ENCODE data around the gene PRKAR1B.

PRKAR1B gene

GRCh38 chr7:746155-747061, 19.3 kb upstream of the PRKAR1B start:
- H2BK120ac ChIP-seq (ENCODE audit: low read depth, low read length): peak overlapping the region; percentile 94
- peaks cover 0 to 1% of the 10 kb centered on the region in 2 donors for H3K4me1 ChIP-seq (ENCODE audit: control insufficient read depth in 2 of 2, insufficient read depth in 1 of 2, low read depth in 1 of 2, low read length in 2 of 2)
- H3K14ac ChIP-seq (ENCODE audit: low read length): peak overlapping the region; percentile 47
- H2BK15ac ChIP-seq (ENCODE audit: low read length): no peak overlapping the region
- peak overlapping the region; percentile 3 for H3K18ac ChIP-seq (ENCODE audit: low read length)
- no peak overlapping the region for H2AFZ ChIP-seq (ENCODE audit: low read length)
- H3K36me3 ChIP-seq (replicated peaks in 1 of 2; ENCODE audit: control insufficient read depth in 2 of 2, insufficient read depth in 2 of 2, low read length in 2 of 2): peaks cover 30 to 68% of the 10 kb centered on the region in 2 donors
- H3K9ac ChIP-seq (ENCODE audit: low read depth, low read length, poor library complexity): peak overlapping the region; percentile 70
- no peak overlapping the region for H3K4me2 ChIP-seq (ENCODE audit: insufficient read depth, low read length, poor library complexity, severe bottlenecking)
- DNase-seq (ENCODE audit: low spot score): no peak
- peak overlapping the region; percentile 65 for H4K8ac ChIP-seq (ENCODE audit: low read depth, low read length)
- H2BK5ac ChIP-seq (ENCODE audit: low read length): no peak overlapping the region
- H4K91ac ChIP-seq (ENCODE audit: low read depth, low read length, poor library complexity): no peak overlapping the region
- no CpG with 5 or more reads among the region's 40 CpGs for WGBS, 2 donors (ENCODE audit: extremely low coverage in 2 of 2, insufficient read length in 2 of 2, insufficient replicate concordance in 1 of 2)
- no peak overlapping the region for H2BK12ac ChIP-seq (ENCODE audit: low read length)
- peak overlapping the region; percentile 56 for H2AK5ac ChIP-seq (ENCODE audit: low read depth, low read length)
- no peak overlapping the region for H3K4me3 ChIP-seq (ENCODE audit: low read length in 2 of 2)
- H3K23ac ChIP-seq (ENCODE audit: low read depth, low read length, poor library complexity): no peak overlapping the region
- peak overlapping the region; percentile 53 for H3K4ac ChIP-seq (ENCODE audit: low read length)
- peaks cover 0 to 2% (median 0%) of the 10 kb centered on the region in 3 experiments for H3K27me3 ChIP-seq (ENCODE audit: control insufficient read depth in 3 of 3, insufficient read depth in 3 of 3, low read depth in 1 of 3, low read length in 3 of 3)
- peaks cover 23% of the 10 kb centered on the region for H3K79me1 ChIP-seq (ENCODE audit: low read depth, low read length)
- H3K9me3 ChIP-seq (replicated peaks in 1 of 2; ENCODE audit: control insufficient read depth in 2 of 2, insufficient read depth in 1 of 2, low read depth in 1 of 2, low read length in 2 of 2): peaks cover 0 to 9% of the 10 kb centered on the region in 2 donors
- no peak overlapping the region for H3K27ac ChIP-seq (replicated peaks; ENCODE audit: low read length)

- Histone ChIP-seq H2BK5ac (ENCODE audit: low read length) (no peak overlapping the region), H2AFZ (ENCODE audit: low read length) (no peak overlapping the region)
Observed at GRCh38 chr7:745431-746154, 18.5 kb upstream of the PRKAR1B start.

DNA sequence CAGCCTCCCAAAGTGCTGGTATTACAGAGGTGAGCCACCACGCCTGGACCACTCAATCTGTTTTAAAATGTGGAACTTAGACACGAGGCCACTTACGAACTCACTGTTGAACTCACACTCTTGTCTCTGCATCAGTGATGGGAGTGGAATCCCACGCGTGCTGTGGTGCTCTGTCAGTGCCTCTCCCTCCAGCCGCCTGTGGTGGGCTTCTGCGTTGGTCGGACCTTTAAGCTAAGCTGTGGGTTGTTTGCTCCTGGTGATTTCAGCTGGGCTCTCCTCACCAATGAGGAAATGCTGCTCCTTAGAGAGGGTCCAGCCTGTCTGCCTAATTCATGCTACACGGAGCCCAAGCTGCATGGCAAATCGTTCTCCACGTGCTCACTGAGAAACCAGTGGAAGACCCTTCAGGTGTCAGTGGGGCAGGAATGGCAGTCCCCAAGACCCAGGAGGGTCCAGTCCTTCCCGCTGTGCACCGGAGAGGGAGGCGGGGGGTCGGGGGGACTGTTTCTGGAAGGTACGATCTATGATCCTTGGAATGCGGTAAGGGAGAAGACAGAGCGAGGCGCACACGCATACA, 17.9 kb upstream of the PRKAR1B start:
- Histone ChIP-seq H2BK5ac (ENCODE audit: low read length) (no peak overlapping the region), H3K4me1 (ENCODE audit: control insufficient read depth in 2 of 2, insufficient read depth in 1 of 2, low read depth in 1 of 2, low read length in 2 of 2) (peaks cover 0 to 1% of the 10 kb centered on the region in 2 donors), H3K79me1 (ENCODE audit: low read depth, low read length) (peaks cover 25% of the 10 kb centered on the region), H2BK120ac (ENCODE audit: low read depth, low read length) (no peak overlapping the region), H3K23ac (ENCODE audit: low read depth, low read length, poor library complexity) (no peak overlapping the region), H3K27ac (replicated peaks; ENCODE audit: low read length) (no peak overlapping the region), H3K14ac (ENCODE audit: low read length) (no peak overlapping the region), H3K9ac (ENCODE audit: low read depth, low read length, poor library complexity) (peak overlapping the region; percentile 5), H3K4ac (ENCODE audit: low read length) (no peak overlapping the region), H2BK12ac (ENCODE audit: low read length) (no peak overlapping the region), H3K18ac (ENCODE audit: low read length) (no peak overlapping the region), H3K36me3 (replicated peaks in 1 of 2; ENCODE audit: control insufficient read depth in 2 of 2, insufficient read depth in 2 of 2, low read length in 2 of 2) (peaks cover 29 to 69% of the 10 kb centered on the region in 2 donors), H3K4me3 (ENCODE audit: low read length in 2 of 2) (peak overlapping the region in 1 of 2 donors; percentile 48), H2AK5ac (ENCODE audit: low read depth, low read length) (no peak overlapping the region), H4K91ac (ENCODE audit: low read depth, low read length, poor library complexity) (no peak overlapping the region), H4K8ac (ENCODE audit: low read depth, low read length) (no peak overlapping the region), H3K4me2 (ENCODE audit: insufficient read depth, low read length, poor library complexity, severe bottlenecking) (no peak overlapping the region), H3K27me3 (ENCODE audit: control insufficient read depth in 3 of 3, insufficient read depth in 3 of 3, low read depth in 1 of 3, low read length in 3 of 3) (peaks cover 0 to 2% (median 0%) of the 10 kb centered on the region in 3 experiments), H3K9me3 (replicated peaks in 1 of 2; ENCODE audit: control insufficient read depth in 2 of 2, insufficient read depth in 1 of 2, low read depth in 1 of 2, low read length in 2 of 2) (peaks cover 0 to 7% of the 10 kb centered on the region in 2 donors), H2AFZ (ENCODE audit: low read length) (no peak overlapping the region), H2BK15ac (ENCODE audit: low read length) (no peak overlapping the region)
- no CpG with 5 or more reads among the region's 20 CpGs for WGBS, 2 donors (ENCODE audit: extremely low coverage in 2 of 2, insufficient read length in 2 of 2, insufficient replicate concordance in 1 of 2)
- no peak for DNase-seq (ENCODE audit: low spot score)

More at GRCh38 chr7:745431-746154, 18.5 kb upstream of the PRKAR1B start:
- H3K4ac ChIP-seq (ENCODE audit: low read length): no peak overlapping the region
- no peak overlapping the region for H3K18ac ChIP-seq (ENCODE audit: low read length)
- no peak overlapping the region for H4K8ac ChIP-seq (ENCODE audit: low read depth, low read length)
- peaks cover 0 to 1% of the 10 kb centered on the region in 2 donors for H3K4me1 ChIP-seq (ENCODE audit: control insufficient read depth in 2 of 2, insufficient read depth in 1 of 2, low read depth in 1 of 2, low read length in 2 of 2)
- peak overlapping the region; percentile 5 for H3K9ac ChIP-seq (ENCODE audit: low read depth, low read length, poor library complexity)
- no peak for DNase-seq (ENCODE audit: low spot score)
- H3K79me1 ChIP-seq (ENCODE audit: low read depth, low read length): peaks cover 26% of the 10 kb centered on the region
- H3K9me3 ChIP-seq (replicated peaks in 1 of 2; ENCODE audit: control insufficient read depth in 2 of 2, insufficient read depth in 1 of 2, low read depth in 1 of 2, low read length in 2 of 2): peaks cover 0 to 9% of the 10 kb centered on the region in 2 donors
- H3K23ac ChIP-seq (ENCODE audit: low read depth, low read length, poor library complexity): no peak overlapping the region
- no peak overlapping the region for H4K91ac ChIP-seq (ENCODE audit: low read depth, low read length, poor library complexity)
- no peak overlapping the region for H3K14ac ChIP-seq (ENCODE audit: low read length)
- no peak overlapping the region for H2BK15ac ChIP-seq (ENCODE audit: low read length)
- no peak overlapping the region for H2AK5ac ChIP-seq (ENCODE audit: low read depth, low read length)
- no peak overlapping the region for H2BK12ac ChIP-seq (ENCODE audit: low read length)
- peaks cover 33 to 69% of the 10 kb centered on the region in 2 donors for H3K36me3 ChIP-seq (replicated peaks in 1 of 2; ENCODE audit: control insufficient read depth in 2 of 2, insufficient read depth in 2 of 2, low read length in 2 of 2)
- H3K4me2 ChIP-seq (ENCODE audit: insufficient read depth, low read length, poor library complexity, severe bottlenecking): no peak overlapping the region
- H3K27me3 ChIP-seq (ENCODE audit: control insufficient read depth in 3 of 3, insufficient read depth in 3 of 3, low read depth in 1 of 3, low read length in 3 of 3): peaks cover 0 to 2% (median 0%) of the 10 kb centered on the region in 3 experiments
- no CpG with 5 or more reads among the region's 23 CpGs for WGBS, 2 donors (ENCODE audit: extremely low coverage in 2 of 2, insufficient read length in 2 of 2, insufficient replicate concordance in 1 of 2)
- no peak overlapping the region for H3K27ac ChIP-seq (replicated peaks; ENCODE audit: low read length)
- peak overlapping the region in 1 of 2 donors; percentile 69 for H3K4me3 ChIP-seq (ENCODE audit: low read length in 2 of 2)
- H2BK120ac ChIP-seq (ENCODE audit: low read depth, low read length): no peak overlapping the region

All from neuronal stem cell (in vitro differentiated cells).